Posterior cingulate gyrus (tissue), 11 donors: ENCODE data around the gene SGSM2.

Experiments used
- DNase-seq, 10 donors: peaks; one replicate each; pipeline versions ENCODE4 v3.0.0 to v3.0.0-alpha.2; 2020 to 2021; ENCODE audit warnings: mixed read lengths in 3 of 10
- intact Hi-C: fragments of 100-400 bp; cut with DNase I; formaldehyde crosslinking; loops from one replicate; pipeline ENCODE4 v1.15.1; 2023

Gene SGSM2

DNA sequence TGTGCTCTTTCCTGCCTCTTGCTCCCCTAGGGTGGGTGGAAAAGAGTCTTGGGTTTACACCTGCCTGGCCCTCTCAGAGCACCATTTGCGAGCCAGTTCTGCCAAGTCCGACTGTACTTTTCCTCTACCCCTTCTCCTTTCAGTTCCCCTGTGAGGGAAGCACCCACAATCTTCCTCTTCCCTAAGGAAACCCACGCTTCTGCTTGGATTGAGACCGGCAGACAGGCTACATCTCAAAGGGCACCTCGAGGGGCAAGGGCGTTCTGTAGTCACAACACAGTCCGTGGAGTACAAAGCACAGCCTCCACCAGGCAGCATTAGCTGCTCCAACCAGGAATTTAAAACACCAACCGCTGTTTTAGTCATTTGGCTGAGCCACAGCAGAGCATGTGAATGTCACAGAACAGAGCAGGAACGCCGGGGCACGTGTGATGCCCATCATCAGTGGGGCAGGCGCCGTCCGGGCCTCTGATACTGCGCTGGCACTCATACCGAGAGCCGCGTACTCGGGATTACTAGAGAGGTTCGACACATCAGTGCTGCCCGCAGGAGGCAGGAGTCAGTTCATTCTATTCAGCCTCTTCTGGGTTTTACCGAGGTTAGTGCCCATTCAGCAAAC is 77.3 kb downstream of the SGSM2 start:
- DNase-seq, result peak in 1 of 10 donors; percentile 73
- intact Hi-C loops, result no loop called here

DNA sequence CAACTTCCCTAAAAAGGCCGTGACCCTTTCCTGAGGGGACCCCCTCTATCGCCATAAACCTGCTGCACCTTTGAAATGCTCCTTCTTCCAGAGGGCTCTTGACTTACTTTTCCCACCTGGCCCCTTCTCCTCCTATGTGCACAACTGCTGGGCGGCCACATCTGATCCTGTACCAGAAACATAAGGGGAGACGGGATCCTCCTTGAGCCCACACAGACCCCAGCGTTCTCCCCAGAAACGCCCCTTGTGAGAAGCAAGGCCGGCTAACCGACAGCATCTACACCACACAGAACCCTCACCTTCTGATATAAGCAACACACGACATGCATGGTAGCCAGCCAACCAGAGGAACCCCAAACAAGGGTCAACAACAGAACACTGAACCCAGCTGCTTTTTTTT is 77.8 kb downstream of the SGSM2 start:
- intact Hi-C loops, result no loop called here
- DNase-seq, result no peak

DNA sequence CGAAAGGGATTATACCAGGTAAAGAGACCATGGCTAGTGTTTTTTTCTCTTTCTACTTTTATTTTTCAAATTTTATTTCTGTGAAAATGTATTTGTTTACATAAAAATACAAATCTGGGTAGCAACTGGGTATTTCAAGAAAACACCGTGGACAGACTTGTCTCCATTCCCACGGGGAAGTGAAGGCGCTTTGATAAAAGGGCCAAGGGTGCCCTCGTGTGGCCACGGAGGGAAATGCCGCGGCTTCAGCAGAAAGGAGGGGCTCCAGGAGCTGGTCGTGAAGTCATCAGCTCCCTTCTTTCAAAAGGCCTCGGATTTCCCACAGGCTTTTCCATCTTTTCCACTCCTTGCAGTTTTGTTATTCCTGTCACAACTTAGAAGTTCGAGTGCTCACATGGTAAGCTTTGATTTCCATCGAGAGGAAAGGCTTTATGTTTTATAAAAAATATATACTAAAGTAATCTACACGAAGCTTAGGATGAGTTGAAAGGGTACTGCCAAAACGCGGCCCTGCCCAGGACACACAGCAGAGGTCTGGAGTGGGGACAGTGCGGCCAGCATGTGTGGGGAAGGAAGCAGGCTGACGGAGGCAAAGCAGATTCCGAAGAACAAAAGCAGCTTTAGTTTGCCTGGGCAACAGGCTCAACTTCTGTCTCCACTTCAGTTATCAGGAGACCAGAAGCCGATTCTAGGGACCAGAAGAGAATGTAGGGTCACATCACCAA is 78.9 kb downstream of the SGSM2 start:
- DNase-seq, result peak; percentile 81 to 99 (median 96)
- intact Hi-C loops, result loop anchor here (1.0 kb wide), 1 partner anchor 34 kb away; no protein-coding TSS in a partner anchor

DNA sequence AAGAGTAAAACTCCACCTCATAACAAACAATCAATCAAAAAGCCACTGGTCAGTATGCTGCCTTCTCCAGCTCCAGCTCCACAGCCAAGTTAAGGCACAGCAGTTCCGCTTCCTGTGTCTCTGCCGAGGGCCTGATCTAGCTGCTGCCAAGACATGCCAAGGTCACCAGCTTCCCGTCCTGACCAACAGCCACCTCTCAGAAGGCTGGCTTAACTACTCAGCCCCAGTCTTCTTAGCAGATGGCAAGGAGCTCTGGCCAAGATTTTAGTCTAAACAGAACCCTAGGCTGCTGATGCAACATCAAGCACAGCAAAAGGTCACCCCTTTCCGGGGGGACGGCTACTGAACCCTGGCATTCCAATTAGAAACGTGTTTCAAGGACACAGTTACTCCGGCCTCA is 81.3 kb downstream of the SGSM2 start:
- DNase-seq, result no peak
- intact Hi-C loops, result no loop called here

DNA sequence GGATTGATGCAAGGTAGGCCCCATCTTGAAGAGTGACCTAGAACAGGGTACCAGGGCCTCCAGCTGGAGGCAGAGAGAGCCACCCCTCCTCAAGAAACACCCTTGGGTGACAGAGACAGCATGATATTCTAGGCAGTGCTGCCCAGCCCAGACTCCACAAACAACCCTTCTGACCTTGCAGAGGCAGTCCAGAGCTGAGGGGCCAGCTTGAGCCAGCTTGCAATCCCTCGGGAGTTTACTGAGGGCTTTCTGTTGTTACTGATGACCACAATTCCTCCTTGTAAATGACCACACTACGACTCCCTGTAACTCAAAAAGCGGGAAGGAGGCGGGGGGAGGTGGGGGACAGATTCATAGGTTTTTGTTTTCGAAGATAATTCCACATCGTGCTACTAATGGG is 82.2 kb downstream of the SGSM2 start:
- no peak for DNase-seq
- intact Hi-C loops, result no loop called here

DNA sequence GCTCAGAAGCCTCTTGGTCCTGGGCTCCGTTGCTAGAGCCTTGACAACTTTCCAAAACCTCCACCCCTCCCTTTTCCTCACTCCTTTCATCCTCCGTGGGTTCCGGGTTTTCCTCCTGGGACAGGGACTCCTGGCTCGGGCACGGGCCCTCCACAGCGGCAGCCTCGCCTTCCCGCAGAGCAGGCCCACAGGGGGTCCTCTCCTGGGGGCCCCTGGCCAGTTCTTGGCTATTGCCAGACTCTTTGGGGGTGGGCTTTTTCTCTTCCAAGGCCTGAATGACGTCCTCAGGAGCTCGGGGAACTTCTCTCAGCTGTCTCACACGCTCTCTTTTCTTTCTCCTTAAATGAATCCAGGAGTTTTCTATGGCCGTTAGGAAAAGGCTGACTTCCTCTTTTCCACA is 82.9 kb downstream of the SGSM2 start:
- intact Hi-C loops, result no loop called here

DNA sequence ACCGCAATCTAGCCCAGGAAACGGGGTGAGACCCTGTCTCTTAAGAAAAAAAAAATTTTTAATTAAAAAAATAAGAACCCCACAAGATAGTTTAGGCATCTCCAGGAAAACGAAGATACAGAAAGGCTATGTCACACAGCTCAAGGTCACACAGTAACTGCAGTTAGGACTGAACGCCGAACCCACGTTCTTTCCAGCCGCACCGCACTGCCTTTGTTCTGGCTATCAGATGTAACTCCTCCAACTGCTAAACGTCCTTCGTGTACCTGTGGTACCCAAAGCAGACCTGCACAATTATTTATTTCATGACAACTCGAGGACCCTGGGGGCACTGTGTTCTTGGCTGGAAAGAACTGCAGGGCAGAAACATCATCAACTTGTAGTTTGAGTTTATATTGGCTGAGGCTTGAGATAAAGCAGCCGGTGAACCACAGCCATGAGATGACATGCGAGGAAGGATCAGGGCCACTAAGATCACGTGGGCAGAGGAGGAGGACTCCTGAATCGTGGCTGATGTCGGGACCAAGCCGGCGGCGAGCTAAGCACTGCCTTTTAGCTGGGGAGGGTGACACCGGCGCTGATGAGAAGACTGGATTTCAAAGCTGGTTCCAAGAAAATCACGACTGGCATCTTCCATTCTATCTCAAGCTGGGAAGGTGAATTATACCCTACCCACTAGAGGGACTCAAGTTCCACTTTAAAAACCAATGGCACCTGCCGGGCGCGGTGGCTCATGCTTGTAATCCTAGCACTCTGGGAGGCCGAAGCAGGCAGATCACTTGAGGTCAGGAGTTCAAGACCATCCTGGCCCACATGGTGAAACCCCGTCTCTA is 84.2 kb downstream of the SGSM2 start:
- DNase-seq, result peak in 3 of 10 donors; percentile 38 to 82 (median 51)
- intact Hi-C loops, result no loop called here

More for the DNA sequence above, 82.9 kb downstream of the SGSM2 start:
- no peak for DNase-seq

DNA sequence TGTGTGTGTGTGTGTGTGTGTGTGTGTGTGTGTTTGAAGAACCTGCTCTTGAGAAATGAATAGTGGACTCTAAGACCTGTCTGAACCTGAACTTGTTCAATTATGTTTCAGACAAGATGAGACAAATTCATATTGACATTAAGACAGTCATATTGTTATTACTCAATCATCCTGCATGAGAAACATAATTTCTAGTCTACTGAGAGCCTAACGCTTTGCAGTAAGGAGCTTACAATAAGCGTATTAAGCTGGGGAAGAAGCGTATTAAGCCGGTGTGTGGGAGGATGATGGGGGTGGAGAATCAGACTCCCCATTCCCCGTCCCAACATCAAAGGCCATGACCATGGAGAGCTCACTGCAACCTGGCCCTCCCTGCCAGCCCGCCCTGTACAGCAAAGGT is 86.0 kb downstream of the SGSM2 start:
- intact Hi-C loops, result no loop called here
- DNase-seq, result no peak

DNA sequence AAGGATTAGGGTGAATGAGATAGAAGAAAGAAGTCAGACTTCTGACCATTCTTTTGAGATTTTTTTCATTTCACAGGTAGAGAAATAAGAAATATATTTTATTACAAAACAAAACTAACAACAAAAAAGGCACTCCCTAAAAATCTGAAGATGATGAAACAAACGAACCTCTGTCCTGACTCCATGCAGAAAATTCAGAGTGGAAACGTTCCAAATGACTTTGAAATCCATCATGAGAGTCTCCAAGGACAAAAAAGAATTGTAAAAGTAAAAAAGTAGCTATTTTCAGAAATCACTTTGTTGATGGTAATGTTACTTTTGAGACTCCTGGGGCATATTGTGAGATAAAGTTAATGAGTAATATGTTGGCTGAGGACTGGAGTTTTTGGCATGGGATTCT is 89.9 kb downstream of the SGSM2 start:
- intact Hi-C loops, result no loop called here
- DNase-seq, result no peak

DNA sequence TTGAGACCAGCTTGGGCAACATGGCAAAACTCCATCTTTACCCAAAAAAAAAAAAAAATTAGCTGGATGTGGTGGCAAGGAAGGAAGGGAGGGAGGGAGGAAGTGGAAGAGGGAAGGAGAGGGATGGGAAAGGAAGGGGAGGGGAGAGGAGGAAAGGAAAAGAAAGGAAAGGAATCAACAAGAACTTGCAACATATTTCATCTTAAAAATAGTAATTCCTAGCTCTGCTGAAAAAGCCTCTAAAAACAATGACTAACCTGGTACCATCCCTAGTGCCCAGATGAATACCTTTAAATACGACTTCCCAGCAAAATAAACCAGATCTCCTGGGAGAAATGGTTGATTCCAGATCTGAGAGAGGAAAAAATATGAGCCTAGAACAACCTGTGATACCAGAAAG is 90.6 kb downstream of the SGSM2 start:
- intact Hi-C loops, result no loop called here
- DNase-seq, result no peak
